ENCODE data around the gene CREB3L4.
A peak's percentile ranks its signal among the peaks of the same experiment; 100 is the strongest.

The CREB3L4 gene

DNA sequence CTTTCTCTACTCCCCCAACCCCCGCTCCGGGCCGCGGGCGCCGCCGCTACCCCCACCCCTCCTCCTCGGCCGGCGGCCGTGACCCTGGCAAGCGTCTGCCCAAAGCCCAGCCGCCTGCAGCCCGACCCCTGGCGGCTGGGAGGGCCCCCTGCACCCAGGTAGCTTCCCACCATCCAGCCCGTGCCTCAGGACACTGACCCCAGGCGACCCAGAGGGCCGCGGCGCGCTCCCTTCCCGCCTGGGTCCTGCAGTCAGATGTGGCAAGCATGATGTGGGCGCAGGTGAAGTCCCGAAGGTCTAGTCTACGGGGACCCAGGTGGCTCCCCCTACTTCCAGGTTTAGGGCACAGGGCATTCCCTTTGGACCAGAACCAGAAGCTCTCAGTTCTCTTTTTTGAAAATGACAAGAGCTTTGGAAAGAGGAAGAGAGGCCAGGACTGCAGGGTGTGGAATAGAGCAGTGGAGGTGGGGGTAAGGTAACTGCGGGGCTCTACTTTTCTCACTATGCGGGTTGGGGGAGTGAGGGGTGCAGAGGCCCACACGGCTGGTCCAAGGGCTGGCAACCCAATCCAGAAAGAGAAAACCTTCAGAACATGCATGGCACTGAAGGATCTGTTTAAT, 21.0 kb upstream of the CREB3L4 start, which contains the start of gene DENND4B (continued):
- TF ChIP-seq, protein P1, sequence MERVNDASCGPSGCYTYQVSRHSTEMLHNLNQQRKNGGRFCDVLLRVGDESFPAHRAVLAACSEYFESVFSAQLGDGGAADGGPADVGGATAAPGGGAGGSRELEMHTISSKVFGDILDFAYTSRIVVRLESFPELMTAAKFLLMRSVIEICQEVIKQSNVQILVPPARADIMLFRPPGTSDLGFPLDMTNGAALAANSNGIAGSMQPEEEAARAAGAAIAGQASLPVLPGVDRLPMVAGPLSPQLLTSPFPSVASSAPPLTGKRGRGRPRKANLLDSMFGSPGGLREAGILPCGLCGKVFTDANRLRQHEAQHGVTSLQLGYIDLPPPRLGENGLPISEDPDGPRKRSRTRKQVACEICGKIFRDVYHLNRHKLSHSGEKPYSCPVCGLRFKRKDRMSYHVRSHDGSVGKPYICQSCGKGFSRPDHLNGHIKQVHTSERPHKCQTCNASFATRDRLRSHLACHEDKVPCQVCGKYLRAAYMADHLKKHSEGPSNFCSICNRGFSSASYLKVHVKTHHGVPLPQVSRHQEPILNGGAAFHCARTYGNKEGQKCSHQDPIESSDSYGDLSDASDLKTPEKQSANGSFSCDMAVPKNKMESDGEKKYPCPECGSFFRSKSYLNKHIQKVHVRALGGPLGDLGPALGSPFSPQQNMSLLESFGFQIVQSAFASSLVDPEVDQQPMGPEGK (tag by site-specific recombination; IDR thresholded peaks at IDR 0.05): peak; percentile 60; the same call in 1 of the 2 replicates
- TF ChIP-seq PBX3 (CRISPR knock-in tag; IDR thresholded peaks at IDR 0.05) (no peak), ZNF239 (tag by site-specific recombination; IDR thresholded peaks at IDR 0.05) (no peak), ZNF626 (tag by site-specific recombination; IDR thresholded peaks at IDR 0.05) (no peak), KLF9 (tag by site-specific recombination; IDR thresholded peaks at IDR 0.05; ENCODE audit: low read depth) (no peak), ZNF571 (tag by site-specific recombination; IDR thresholded peaks at IDR 0.05) (no peak), SP7 (tag by site-specific recombination; IDR thresholded peaks at IDR 0.05) (peak; percentile 49; the same call in 1 of the 2 replicates), YY1 (tag by site-specific recombination; IDR thresholded peaks at IDR 0.05) (0 out of 2 replicates have a peak, but pooled peaks have one; percentile 2), ZNF121 (tag by site-specific recombination; IDR thresholded peaks at IDR 0.05) (no peak), ZNF530 (tag by site-specific recombination; IDR thresholded peaks at IDR 0.05; ENCODE audit: low read depth) (no peak), ZNF843 (tag by site-specific recombination; IDR thresholded peaks at IDR 0.05) (peak; percentile 30; the same call in 1 of the 2 replicates), HIC1 (tag by site-specific recombination; IDR thresholded peaks at IDR 0.05) (peak; percentile 77), ZSCAN30 (tag by site-specific recombination; IDR thresholded peaks at IDR 0.05) (peak; percentile 89), ZNF621 (tag by site-specific recombination; IDR thresholded peaks at IDR 0.05) (no peak), ZNF157 (tag by site-specific recombination; IDR thresholded peaks at IDR 0.05) (no peak), ZNF221 (tag by site-specific recombination; IDR thresholded peaks at IDR 0.05; ENCODE audit: borderline replicate concordance) (no peak), ZBTB17 (tag by site-specific recombination; IDR thresholded peaks at IDR 0.05) (0 out of 2 replicates have a peak, but pooled peaks have one; percentile 25), ZNF529 (tag by site-specific recombination; IDR thresholded peaks at IDR 0.05; ENCODE audit: insufficient replicate concordance) (no peak), ZNF510 (tag by site-specific recombination; IDR thresholded peaks at IDR 0.05; ENCODE audit: insufficient replicate concordance) (no peak), MEIS1 (CRISPR knock-in tag; IDR thresholded peaks at IDR 0.05; ENCODE audit: borderline replicate concordance) (no peak), ZNF112 (tag by site-specific recombination; IDR thresholded peaks at IDR 0.05) (no peak), ZBTB10 (tag by site-specific recombination; IDR thresholded peaks at IDR 0.05) (0 out of 2 replicates have a peak, but pooled peaks have one; percentile 17), GLI4 (tag by site-specific recombination; IDR thresholded peaks at IDR 0.05) (no peak), ZNF433 (tag by site-specific recombination; IDR thresholded peaks at IDR 0.05; ENCODE audit: low read depth) (no peak), ZNF19 (tag by site-specific recombination; IDR thresholded peaks at IDR 0.05; ENCODE audit: low read depth) (no peak), SP2 (tag by site-specific recombination; IDR thresholded peaks at IDR 0.05) (no peak; the same call in 1 of the 2 replicates), ZNF335 (tag by site-specific recombination; conservative IDR thresholded peaks at IDR 0.05) (no peak), ZNF670 (tag by site-specific recombination; IDR thresholded peaks at IDR 0.05; ENCODE audit: low read depth) (no peak), ZNF174 (tag by site-specific recombination; IDR thresholded peaks at IDR 0.05) (no peak), SP3 (tag by site-specific recombination; IDR thresholded peaks at IDR 0.05) (no peak), ZNF76 (tag by site-specific recombination; IDR thresholded peaks at IDR 0.05; ENCODE audit: borderline replicate concordance, low read depth) (peak; percentile 56), ZNF585B (tag by site-specific recombination; IDR thresholded peaks at IDR 0.05) (no peak)

Data from HEK293 (cell line).